NCI-H2196 (cell line): ENCODE measurements around the gene LGR6.
"Not testable (repeated sequence)": the region's sequence is repeated elsewhere in the genome, so short reads cannot be mapped to it uniquely, and the experiment has no call there.

Experiments
- DNase-seq: peaks from one replicate; lab custom pipeline; 2025; ENCODE audit not compliant: unreplicated experiment; lab: John Stamatoyannopoulos, UW

LGR6 gene

DNA sequence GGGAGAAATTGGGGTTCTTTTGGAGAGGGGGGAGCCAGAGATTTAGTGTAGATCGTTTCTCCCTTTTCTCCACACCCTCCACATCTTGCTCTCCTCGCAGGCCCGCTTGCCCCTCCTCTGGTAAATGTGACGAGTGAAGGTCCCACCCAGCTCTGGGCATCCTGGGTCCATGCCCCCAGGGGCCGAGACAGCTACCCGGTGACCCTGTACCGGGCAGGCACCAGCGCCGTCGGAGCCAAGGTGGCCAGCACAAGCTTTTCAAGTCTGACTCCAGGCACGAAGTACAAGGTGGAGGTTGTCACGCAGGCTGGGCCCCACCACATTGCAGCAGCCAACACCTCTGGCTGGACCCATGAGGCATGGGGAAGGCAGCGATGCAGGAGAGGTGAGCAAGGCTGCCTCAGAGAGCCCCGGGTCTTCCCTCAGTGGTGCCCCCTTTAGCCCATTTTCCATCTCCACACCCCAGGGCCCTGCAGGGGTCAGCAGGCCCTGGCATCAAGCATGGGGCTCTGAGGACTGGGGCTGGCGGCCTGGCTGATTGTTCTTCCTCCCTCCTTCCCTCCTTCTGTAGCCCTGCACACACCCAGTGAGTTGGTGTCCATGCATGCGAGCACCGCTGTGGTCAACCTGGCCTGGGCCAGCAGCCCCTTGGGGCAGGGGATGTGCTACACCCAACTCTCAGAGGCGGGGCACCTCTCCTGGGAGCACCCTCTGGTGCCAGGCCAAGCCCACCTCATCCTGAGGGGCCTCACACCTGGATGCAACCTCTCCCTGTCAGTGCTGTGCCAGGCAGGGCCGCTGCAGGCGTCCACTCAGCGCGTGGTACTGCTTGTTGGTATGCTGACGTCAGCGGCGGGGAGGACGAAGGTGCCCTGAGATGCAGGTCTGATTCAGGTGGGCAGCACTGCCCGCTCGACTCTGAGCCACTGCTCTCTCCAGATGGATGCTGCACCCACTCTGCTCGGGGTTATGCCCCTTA is 16.4 kb upstream of the LGR6 start:
- DNase-seq: no peak

GRCh38 chr1:202179828-202180750 is 13.5 kb upstream of the LGR6 start:
- no peak for DNase-seq

GRCh38 chr1:202180751-202181139 is 12.9 kb upstream of the LGR6 start:
- DNase-seq: not testable (repeated sequence)

GRCh38 chr1:202181586-202181985 is 12.0 kb upstream of the LGR6 start:
- DNase-seq: no peak

DNA sequence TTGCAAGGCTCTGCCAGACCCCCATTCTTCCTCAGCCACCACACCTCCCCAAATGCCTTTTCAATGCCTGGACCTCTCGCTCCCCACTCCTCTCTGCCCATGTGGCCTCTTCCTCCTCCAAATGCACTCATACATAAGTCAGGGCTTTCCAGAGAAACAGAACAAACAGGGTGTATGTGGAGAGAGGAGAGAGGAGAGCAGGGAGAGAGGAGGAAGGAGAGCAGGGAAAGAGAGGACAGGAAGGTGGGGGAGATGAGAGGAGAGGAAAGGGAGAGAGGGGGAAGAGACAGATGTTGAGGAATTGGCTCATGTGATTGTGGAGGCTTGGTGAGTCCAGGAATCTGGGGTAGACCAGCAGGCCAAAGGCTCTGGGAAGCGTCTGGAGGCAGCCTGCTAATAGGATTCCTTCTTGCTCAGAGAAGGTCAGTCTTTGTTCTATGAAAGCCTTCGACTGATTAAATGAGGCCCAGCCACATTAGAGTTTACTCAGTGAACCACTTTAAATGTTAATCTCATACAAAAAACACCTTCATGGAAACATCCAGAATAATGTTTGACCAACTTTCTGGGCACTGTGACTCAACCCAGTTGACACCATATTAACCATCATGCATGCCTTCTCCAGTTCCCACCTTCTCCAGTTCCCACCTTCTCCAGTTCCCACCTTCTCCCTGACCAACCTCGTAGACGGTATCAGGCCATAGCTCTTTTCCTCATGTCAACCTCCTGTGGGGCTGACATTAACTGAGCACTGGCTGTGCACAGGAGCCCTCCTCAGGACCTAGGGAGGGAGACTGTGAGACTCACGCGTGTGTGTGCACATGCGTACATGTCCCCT is 11.3 kb upstream of the LGR6 start:
- no peak for DNase-seq

DNA sequence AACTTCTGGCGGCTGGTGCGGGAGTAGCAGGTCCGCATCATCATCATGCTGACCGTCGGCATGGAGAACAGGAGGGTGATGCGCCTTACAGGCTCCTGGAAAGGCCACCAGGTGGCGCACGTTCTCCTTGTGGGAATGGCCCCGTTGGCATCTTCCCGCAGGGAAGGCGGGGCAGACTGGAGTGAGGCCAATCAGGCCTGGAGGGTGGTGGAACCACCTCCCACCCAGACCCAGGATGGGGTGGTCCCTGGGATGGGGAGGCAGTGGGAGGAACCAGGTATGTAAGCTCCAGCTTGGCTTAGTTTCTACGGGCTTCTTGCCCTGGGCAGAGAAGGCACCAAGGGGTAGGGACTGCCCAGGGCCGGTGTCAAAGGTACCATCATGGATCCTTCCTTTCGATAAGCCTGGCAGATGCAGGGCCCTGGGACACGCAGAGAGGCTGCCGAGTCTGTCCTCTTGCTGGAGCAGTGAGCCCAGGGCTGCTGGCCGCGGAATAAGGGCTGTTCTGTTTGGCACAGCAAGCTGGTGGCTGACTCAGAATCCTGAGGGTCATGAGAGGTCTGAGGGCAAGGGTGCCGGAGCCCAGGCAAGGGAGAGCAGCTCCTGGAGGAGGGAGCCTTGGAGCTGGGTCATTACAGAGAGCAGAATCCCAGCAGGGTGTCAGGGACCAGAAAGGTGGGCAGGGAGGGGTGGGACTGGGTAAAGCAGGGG is 8.7 kb upstream of the LGR6 start:
- peak; percentile 94 for DNase-seq

GRCh38 chr1:202186327-202186726 is 7.3 kb upstream of the LGR6 start:
- no peak for DNase-seq

GRCh38 chr1:202187041-202187671 is 6.4 kb upstream of the LGR6 start:
- no peak for DNase-seq

- DNase-seq: no peak
Observed at GRCh38 chr1:202187697-202188407, 5.7 kb upstream of the LGR6 start.

- peak; percentile 89 for DNase-seq
Observed at GRCh38 chr1:202189001-202189790, 4.4 kb upstream of the LGR6 start.

- no peak for DNase-seq
Observed at GRCh38 chr1:202189918-202190715, 3.5 kb upstream of the LGR6 start.

- not testable (repeated sequence) for DNase-seq
Observed at GRCh38 chr1:202191391-202191790, 2.2 kb upstream of the LGR6 start.

DNA sequence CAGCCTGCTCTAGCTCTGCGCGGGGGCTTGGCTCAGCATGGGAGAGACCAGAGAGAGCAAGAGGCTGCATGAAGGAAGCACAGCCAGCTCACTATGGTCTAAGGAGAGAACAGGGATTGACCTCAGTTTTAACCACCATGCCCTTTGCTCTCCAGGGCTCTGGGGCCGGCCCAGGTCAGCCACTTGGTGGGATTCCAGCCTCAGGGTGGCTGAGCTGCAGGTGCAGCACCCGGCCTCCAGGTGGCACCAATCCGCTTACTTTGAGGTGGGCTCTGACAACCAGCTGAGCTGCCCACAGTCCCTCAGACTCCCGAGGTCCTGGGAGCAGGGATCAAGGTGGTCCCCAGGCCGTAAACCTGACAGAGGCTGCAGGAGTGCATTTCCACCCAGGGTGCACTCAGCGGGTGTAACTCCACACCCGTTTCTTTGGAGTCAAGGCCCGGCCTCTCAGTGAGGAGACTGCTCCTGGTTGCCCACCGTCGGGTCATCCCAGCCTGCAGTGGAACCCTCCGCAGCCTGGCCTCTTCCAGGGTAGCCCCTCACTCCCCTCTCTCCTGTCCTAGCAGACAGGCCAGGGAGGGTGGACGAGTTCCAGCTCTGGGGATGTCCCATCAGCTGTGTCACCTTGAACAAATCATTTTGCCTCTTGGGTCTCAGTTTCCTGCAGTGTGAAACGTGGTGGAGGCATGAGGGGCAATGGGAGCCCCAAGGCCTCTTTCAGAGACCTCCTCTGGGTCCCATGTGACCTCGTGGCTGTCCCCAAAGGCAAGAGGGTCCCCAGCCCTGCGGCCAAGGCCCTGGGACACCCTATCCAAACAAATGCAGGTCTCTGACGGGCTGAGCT is 607 bp upstream of the LGR6 start:
- DNase-seq: peak; percentile 42

GRCh38 chr1:202194328-202194648 is 689 bp downstream of the LGR6 start:
- no peak for DNase-seq

DNA sequence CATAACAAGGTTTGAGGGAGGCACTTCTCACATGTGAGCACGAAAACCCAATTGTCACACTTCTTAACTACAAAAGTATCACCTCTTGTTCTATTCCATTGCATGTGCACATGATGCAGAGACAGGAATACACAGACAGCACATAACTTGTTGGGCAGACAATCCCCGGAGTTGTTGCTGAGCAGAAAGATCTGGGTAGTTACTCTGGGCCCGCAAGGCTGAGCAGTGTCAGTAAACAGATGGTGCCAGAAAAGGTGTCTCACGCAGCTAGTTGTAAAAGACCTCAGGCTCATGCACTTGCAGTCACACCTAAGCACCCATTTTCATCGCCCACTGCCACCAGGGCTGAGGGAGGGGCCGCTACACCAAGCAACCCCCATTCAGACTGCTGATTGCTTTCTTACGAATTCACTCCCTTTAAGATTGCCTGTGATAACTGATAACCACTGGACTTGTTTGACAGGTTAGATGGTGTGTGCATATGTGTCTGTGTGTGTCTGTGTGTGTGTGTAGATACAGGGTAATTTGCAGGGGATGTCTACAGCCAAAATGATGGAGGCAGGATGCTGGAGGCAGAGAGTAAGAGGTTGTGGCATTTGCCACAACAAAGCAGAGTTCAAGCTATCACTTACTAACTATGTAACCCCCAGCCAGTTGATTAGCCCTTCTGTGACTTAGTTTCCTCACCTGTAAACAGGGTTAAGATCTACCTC is 4.2 kb downstream of the LGR6 start:
- no peak for DNase-seq

DNA sequence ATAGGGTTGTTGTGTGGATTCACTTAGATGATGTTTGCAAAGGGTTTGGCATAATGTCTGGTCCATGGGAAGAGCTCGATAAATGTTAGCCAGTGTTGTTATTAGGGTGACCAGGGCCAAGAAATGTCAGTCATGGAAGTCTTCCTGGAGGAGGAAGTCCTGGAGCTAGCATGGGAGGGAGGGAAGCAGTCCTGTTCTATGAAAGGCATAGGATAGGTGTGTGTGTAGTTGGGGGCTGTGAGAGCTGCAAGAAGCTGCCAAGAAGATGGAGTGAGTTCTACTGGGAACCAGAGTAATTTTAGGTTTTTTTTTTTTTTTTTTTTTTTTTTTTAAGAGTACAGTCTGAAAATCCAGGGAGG is 4.7 kb downstream of the LGR6 start:
- DNase-seq: no peak
